GM18858 (cell line): ENCODE measurements around the gene LNPK.
"Not testable (repeated sequence)": the region's sequence is repeated elsewhere in the genome, so short reads cannot be mapped to it uniquely, and the experiment has no call there.

Source experiments
- ATAC-seq: cut with Tn5 transposase; IDR thresholded peaks from one replicate; pipeline ENCODE4 v1.9.1; 2021; ENCODE audit not compliant: unreplicated experiment

LNPK gene

GRCh38 chr2:175913849-175914743 lies 88.0 kb downstream of the LNPK start:
- ATAC-seq = not testable (repeated sequence)

GRCh38 chr2:175913267-175913666 lies 88.8 kb downstream of the LNPK start:
- ATAC-seq = not testable (repeated sequence)

GRCh38 chr2:175904035-175904434 lies 98.0 kb downstream of the LNPK start:
- ATAC-seq = no peak

GRCh38 chr2:175903384-175903936 lies 98.6 kb downstream of the LNPK start:
- ATAC-seq = no peak

GRCh38 chr2:175895957-175896356 lies 106.1 kb downstream of the LNPK start:
- not testable (repeated sequence) for ATAC-seq

- ATAC-seq = no peak
Measured at GRCh38 chr2:175892046-175892445, 110.0 kb downstream of the LNPK start.

- ATAC-seq = no peak
Measured at GRCh38 chr2:175890636-175891242, 111.3 kb downstream of the LNPK start.

- no peak for ATAC-seq
Measured at GRCh38 chr2:175889701-175890302, 112.3 kb downstream of the LNPK start.

GRCh38 chr2:175887776-175888175 lies 114.3 kb downstream of the LNPK start:
- no peak for ATAC-seq

GRCh38 chr2:175884697-175885393 lies 117.2 kb downstream of the LNPK start:
- no peak for ATAC-seq

GRCh38 chr2:175883586-175884194 lies 118.4 kb downstream of the LNPK start:
- no peak for ATAC-seq

- no peak for ATAC-seq
Measured at GRCh38 chr2:175879679-175880078, 122.4 kb downstream of the LNPK start.

- no peak for ATAC-seq
Measured at GRCh38 chr2:175877845-175878544, 124.1 kb downstream of the LNPK start.

GRCh38 chr2:175874291-175874690 lies 127.8 kb downstream of the LNPK start:
- no peak for ATAC-seq
